Bronchial epithelial cell (primary cell): ENCODE measurements around the gene HEATR9. TPM values are rescaled to one million over a fixed set of nuclear protein-coding genes. Genes with fewer than 3 reads are reported as not detected.

ENCODE experiments used
- DNase-seq: peaks from one replicate; pipeline ENCODE4 v3.0.0-alpha.2; 2010; ENCODE audit warnings: low read depth
- FAIRE-seq: peaks from 2 replicates; lab custom pipeline; 2011; peaks lifted over from hg19 to GRCh38; lab: Jason Lieb, UNC
- H3K27me3 ChIP-seq: 2 replicates; pipeline ENCODE4 v1.5.1; 2011; ENCODE audit warnings: low read length; ENCODE audit not compliant: control insufficient read depth, insufficient read depth
- H3K36me3 ChIP-seq: 2 replicates; pipeline ENCODE4 v1.5.1; 2011; ENCODE audit warnings: low read length; ENCODE audit not compliant: control insufficient read depth, insufficient read depth
- H3K4me3 ChIP-seq: 2 replicates; pipeline ENCODE4 v1.5.1; 2011; ENCODE audit warnings: mild to moderate bottlenecking, low read depth, low read length, control low read depth
- total RNA-seq: library from RNA; depleted of rRNA; stranded (reverse); fragments of >200 nt; gene quantifications from 2 replicates; pipeline ENCODE4 v1.2.1, GENCODE V29; 2014
- TF ChIP-seq, protein P1 (sequence below): IDR thresholded peaks from 2 replicates; pipeline ENCODE4 v1.5.1; 2011; ENCODE audit warnings: mild to moderate bottlenecking, moderate library complexity, low read length, control low read depth, inconsistent platforms; ENCODE audit not compliant: insufficient read depth, severe bottlenecking

HEATR9 gene
- total RNA-seq, 1 donor from 2014 or later = not detected

DNA sequence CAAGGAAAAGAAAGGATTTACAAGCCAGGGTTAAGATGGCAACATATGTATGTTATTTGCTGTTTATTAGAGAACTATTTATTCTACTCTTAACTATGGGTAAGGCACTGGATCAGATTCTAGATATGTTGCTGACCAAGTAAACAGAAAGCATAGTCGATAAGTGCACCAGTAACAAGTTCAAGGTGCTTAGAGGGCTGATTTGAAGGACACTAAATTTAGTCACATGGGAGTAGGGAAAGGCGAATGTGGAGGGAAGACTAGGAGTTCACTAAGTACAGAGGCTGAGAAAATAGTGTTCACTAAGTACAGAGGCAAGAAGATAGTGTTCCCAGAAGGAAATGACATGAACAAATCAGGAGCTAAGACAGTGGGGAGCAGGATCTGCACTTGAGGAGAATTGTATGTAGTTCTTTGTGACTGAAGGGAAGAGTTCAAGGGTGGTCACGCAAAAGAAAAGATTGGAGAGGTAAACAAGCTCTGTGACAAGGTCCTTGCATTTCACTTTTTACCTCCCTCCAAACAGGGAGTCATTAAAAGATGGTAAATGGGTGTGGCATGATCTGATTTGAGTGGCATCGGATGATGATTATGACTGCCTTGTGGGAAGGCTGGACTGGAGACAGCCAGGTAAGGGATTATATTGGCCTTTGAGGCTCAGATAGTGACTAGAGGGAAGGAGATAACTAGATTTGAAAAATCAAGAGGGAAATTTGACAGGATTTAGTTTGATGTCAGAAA, 20.9 kb downstream of the HEATR9 start:
- TF ChIP-seq, protein P1, sequence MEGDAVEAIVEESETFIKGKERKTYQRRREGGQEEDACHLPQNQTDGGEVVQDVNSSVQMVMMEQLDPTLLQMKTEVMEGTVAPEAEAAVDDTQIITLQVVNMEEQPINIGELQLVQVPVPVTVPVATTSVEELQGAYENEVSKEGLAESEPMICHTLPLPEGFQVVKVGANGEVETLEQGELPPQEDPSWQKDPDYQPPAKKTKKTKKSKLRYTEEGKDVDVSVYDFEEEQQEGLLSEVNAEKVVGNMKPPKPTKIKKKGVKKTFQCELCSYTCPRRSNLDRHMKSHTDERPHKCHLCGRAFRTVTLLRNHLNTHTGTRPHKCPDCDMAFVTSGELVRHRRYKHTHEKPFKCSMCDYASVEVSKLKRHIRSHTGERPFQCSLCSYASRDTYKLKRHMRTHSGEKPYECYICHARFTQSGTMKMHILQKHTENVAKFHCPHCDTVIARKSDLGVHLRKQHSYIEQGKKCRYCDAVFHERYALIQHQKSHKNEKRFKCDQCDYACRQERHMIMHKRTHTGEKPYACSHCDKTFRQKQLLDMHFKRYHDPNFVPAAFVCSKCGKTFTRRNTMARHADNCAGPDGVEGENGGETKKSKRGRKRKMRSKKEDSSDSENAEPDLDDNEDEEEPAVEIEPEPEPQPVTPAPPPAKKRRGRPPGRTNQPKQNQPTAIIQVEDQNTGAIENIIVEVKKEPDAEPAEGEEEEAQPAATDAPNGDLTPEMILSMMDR = no peak
- Histone ChIP-seq H3K36me3 (peaks cover 23% of the 10 kb centered on the region), H3K27me3 (no peaks in the 10 kb centered on the region), H3K4me3 (no peak overlapping the region)
- DNase-seq = no peak
- no peak for FAIRE-seq

DNA sequence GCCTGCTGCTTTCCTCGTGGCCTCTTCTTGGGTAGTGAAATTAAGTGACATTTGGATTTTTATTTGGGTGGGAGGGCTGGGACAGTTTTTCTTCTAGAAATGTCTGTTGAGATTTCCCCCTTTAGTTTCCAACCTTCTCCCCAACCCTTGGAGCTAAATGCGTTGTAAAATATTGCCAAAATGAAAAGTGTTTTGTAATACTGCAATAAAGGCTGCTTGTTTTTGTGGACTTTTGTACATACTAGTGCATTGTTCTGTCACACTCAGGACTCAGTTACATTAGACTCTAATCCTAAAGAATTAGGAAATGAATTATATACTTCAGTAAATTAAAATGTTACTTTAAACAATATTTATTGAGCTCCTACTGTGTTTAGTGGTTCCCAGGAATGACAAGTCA, 21.7 kb downstream of the HEATR9 start:
- H3K27me3 ChIP-seq = no peaks in the 10 kb centered on the region
- H3K36me3 ChIP-seq = peaks cover 25% of the 10 kb centered on the region
- DNase-seq (no peak), FAIRE-seq (no peak)
- TF ChIP-seq, protein P1 = no peak
- no peak overlapping the region for H3K4me3 ChIP-seq

DNA sequence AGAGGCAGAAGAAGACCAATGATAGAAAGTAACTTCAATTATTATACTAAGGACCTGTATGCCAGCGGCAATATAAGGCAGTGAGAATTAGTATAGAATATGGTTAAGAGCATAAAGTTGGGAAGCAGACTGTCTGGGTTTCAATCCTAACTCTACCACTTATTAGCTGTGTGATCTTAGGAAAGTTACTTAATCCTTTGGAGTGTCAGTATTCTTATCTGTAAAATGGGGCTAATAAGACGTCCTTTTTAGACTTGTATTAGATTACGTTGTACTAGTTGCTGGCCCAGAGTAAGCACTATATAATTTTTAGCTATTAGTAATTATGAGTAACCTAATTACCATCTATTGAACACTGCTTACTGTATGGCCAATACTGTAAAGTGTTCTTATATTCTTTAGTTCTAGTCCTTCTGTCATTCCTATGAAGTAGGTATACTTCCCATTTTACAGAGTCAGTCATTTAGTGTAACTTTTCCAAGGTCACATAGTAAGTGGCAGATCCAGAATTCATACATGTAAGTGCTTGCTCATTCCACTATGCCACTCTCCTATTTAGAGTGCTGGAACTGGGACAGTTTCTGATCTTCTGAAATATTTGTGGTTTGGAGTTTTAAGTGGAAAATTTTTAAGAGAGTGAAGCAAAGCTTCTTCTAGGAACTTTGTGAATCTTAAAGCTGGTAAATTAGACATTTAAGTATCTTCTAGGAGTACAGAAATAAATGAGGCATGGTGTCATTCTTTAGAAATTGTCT, 22.5 kb downstream of the HEATR9 start:
- DNase-seq (no peak), FAIRE-seq (no peak)
- Histone ChIP-seq H3K4me3 (no peak overlapping the region), H3K36me3 (peaks cover 29% of the 10 kb centered on the region), H3K27me3 (no peaks in the 10 kb centered on the region)
- TF ChIP-seq, protein P1 = no peak

DNA sequence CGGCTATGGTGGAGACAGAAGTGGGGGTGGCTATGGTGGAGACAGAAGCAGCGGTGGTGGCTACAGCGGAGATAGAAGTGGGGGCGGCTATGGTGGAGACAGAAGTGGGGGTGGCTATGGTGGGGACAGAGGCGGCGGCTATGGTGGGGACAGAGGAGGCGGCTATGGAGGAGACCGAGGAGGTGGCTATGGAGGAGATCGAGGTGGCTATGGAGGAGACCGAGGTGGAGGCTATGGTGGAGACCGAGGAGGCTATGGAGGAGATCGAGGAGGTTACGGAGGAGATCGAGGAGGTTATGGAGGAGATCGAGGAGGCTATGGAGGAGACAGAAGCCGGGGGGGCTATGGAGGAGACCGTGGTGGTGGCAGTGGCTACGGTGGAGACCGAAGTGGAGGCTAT, 24.1 kb downstream of the HEATR9 start:
- TF ChIP-seq, protein P1 = no peak
- DNase-seq (no peak), FAIRE-seq (no peak)
- Histone ChIP-seq H3K4me3 (no peak overlapping the region), H3K36me3 (peaks cover 26% of the 10 kb centered on the region), H3K27me3 (no peaks in the 10 kb centered on the region)

DNA sequence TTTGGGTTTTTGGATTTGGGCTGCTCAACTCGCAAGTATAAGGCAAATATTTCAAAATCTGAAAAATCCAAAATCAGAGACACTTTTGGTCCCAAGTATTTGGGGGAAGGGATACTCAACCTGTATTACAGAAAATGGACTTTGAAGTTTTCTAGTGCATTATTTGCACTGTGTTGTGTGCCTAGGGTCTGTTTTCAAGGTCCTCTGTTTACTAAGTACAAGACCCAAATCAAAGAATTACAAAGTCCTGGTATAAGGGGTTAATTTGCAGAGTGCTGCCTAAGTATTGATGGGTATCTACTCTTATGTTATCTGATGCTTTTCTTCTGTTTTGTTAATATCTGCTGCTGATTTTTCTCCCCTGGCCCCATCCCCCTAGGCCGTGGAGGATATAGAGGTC, 25.0 kb downstream of the HEATR9 start:
- Histone ChIP-seq H3K36me3 (peaks cover 26% of the 10 kb centered on the region), H3K4me3 (no peak overlapping the region), H3K27me3 (no peaks in the 10 kb centered on the region)
- FAIRE-seq (no peak), DNase-seq (no peak)
- TF ChIP-seq, protein P1 = no peak
